ENCODE data around the gene AOPEP.

Gene AOPEP

GRCh38 chr9:94726495-94727191, at the start of gene AOPEP:
Gene AOPEP (plus strand): TSS chr9:94726699. CDS start chr9:94759784, 33,085 bp downstream.
- peak; percentile 94 for DNase-seq

- DNase-seq: no peak
Observed at GRCh38 chr9:94677929-94678328, 48.6 kb upstream of the AOPEP start.

- DNase-seq: no peak
Observed at GRCh38 chr9:94679587-94679986, 46.9 kb upstream of the AOPEP start.

GRCh38 chr9:94680020-94680419, 46.5 kb upstream of the AOPEP start:
- DNase-seq: no peak

- DNase-seq: no peak
Observed at GRCh38 chr9:94680621-94681020, 45.9 kb upstream of the AOPEP start.

- DNase-seq: peak; percentile 81
Observed at GRCh38 chr9:94681508-94681907, 45.0 kb upstream of the AOPEP start.

GRCh38 chr9:94685359-94685758, 41.1 kb upstream of the AOPEP start:
- no peak for DNase-seq

- DNase-seq: no peak
Observed at GRCh38 chr9:94687451-94687850, 39.0 kb upstream of the AOPEP start.

- no peak for DNase-seq
Observed at GRCh38 chr9:94690344-94690743, 36.2 kb upstream of the AOPEP start.

GRCh38 chr9:94692601-94693000, 33.9 kb upstream of the AOPEP start:
- DNase-seq: no peak

GRCh38 chr9:94693485-94694204, 32.9 kb upstream of the AOPEP start:
- DNase-seq: no peak

GRCh38 chr9:94696545-94696944, 30.0 kb upstream of the AOPEP start:
- DNase-seq: no peak

GRCh38 chr9:94697972-94698581, 28.4 kb upstream of the AOPEP start:
- peak; percentile 80 for DNase-seq

- no peak for DNase-seq
Observed at GRCh38 chr9:94699715-94700373, 26.7 kb upstream of the AOPEP start.

- DNase-seq: peak; percentile 22
Observed at GRCh38 chr9:94700445-94700844, 26.1 kb upstream of the AOPEP start.

- DNase-seq: no peak
Observed at GRCh38 chr9:94703488-94704140, 22.9 kb upstream of the AOPEP start.

- no peak for DNase-seq
Observed at GRCh38 chr9:94705162-94705702, 21.3 kb upstream of the AOPEP start.

GRCh38 chr9:94706922-94707321, 19.6 kb upstream of the AOPEP start:
- DNase-seq: no peak

- no peak for DNase-seq
Observed at GRCh38 chr9:94713436-94714215, 12.9 kb upstream of the AOPEP start.

- DNase-seq: peak; percentile 12
Observed at GRCh38 chr9:94714494-94714893, 12.0 kb upstream of the AOPEP start.

- DNase-seq: peak; percentile 41
Observed at GRCh38 chr9:94717761-94718160, 8.7 kb upstream of the AOPEP start.

GRCh38 chr9:94718936-94719335, 7.6 kb upstream of the AOPEP start:
- no peak for DNase-seq
